ENCODE measurements around the gene TAF4B.

DNA sequence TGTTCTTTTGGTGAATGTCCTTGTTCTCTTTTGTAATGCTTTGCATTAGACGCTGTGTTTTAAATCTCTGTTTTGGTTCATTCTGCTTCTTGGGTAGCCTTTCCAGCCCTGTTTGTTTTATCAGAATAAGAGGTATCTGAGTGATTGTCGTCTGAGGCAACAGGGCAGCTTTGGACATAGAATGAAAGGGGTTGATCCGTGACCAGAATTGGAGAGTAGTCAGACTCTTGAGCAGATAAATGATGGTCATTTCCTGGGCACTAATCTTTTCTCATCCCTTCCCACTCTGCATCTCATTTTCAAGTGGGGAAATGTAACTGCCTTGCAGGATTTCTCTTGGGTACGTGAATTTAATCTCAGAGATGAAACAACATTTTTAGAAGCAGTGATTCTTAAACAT, 61.4 kb downstream of the TAF4B start:
- TF ChIP-seq POLR2AphosphoS5 (IDR thresholded peaks at IDR 0.05) = no peak
- TF ChIP-seq, protein P1, sequence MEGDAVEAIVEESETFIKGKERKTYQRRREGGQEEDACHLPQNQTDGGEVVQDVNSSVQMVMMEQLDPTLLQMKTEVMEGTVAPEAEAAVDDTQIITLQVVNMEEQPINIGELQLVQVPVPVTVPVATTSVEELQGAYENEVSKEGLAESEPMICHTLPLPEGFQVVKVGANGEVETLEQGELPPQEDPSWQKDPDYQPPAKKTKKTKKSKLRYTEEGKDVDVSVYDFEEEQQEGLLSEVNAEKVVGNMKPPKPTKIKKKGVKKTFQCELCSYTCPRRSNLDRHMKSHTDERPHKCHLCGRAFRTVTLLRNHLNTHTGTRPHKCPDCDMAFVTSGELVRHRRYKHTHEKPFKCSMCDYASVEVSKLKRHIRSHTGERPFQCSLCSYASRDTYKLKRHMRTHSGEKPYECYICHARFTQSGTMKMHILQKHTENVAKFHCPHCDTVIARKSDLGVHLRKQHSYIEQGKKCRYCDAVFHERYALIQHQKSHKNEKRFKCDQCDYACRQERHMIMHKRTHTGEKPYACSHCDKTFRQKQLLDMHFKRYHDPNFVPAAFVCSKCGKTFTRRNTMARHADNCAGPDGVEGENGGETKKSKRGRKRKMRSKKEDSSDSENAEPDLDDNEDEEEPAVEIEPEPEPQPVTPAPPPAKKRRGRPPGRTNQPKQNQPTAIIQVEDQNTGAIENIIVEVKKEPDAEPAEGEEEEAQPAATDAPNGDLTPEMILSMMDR (IDR thresholded peaks at IDR 0.05) = no peak
- TF ChIP-seq POLR2A (IDR thresholded peaks at IDR 0.05) = no peak

Measured in sigmoid colon (tissue), 4 donors.